Stimulated activated naive CD8-positive, alpha-beta T cell treated with anti-CD3 and anti-CD28 coated beads, Interleukin-15, amount 100 ng/mL, for 72 hours (primary cell): Measurements from ENCODE around the gene KLHL29.
A peak's percentile ranks its signal among the peaks of the same experiment; 100 is the strongest.

Experiments
- ATAC-seq: fragments of 150-1000 bp; cut with Tn5 transposase; 2 replicates; pipeline ENCODE4 v1.10.0; 2021; ENCODE audit warnings: mild to moderate bottlenecking, moderate library complexity
- DNase-seq, 2 donors: peaks; one replicate each; pipeline ENCODE4 v3.0.0; 2021 to 2022
- H3K27ac Mint-ChIP-seq, 2 donors: one replicate each; pipeline ENCODE4 v1.8.0; 2022; ENCODE audit warnings: mild to moderate bottlenecking in 2 of 2, mixed read lengths in 2 of 2, moderate library complexity in 2 of 2
- H3K27me3 Mint-ChIP-seq: one replicate; pipeline ENCODE4 v1.8.0; 2022; ENCODE audit warnings: mixed read lengths
- H3K4me1 Mint-ChIP-seq: one replicate; pipeline ENCODE4 v1.8.0; 2022; ENCODE audit warnings: mild to moderate bottlenecking, mixed read lengths
- H3K4me3 Mint-ChIP-seq, 2 donors: one replicate each; pipeline ENCODE4 v1.8.0; 2022; ENCODE audit warnings: mild to moderate bottlenecking in 2 of 2, mixed read lengths in 2 of 2, moderate library complexity in 1 of 2
- H3K9me3 Mint-ChIP-seq, 2 donors: one replicate each; pipeline ENCODE4 v1.8.0; 2022; ENCODE audit warnings: mixed read lengths in 2 of 2

The KLHL29 gene

GRCh38 chr2:23621616-23622015, 236.6 kb downstream of the KLHL29 start:
- ATAC-seq (no peak), DNase-seq (no peak)
- Mint-ChIP-seq H3K4me1 (no peaks in the 10 kb centered on the region), H3K9me3 (peaks cover 13 to 22% of the 10 kb centered on the region in 2 donors), H3K27me3 (no peaks in the 10 kb centered on the region), H3K4me3 (no peak overlapping the region), H3K27ac (no peak overlapping the region)

- H3K27ac Mint-ChIP-seq, result no peak overlapping the region
- H3K27me3 Mint-ChIP-seq, result no peaks in the 10 kb centered on the region
- ATAC-seq (no peak), DNase-seq (no peak)
- no peak overlapping the region for H3K4me3 Mint-ChIP-seq
- no peaks in the 10 kb centered on the region for H3K4me1 Mint-ChIP-seq
- peaks cover 13 to 22% of the 10 kb centered on the region in 2 donors for H3K9me3 Mint-ChIP-seq
Measured at GRCh38 chr2:23622466-23622865, 237.5 kb downstream of the KLHL29 start.

- Mint-ChIP-seq H3K27me3 (no peaks in the 10 kb centered on the region), H3K4me3 (no peak overlapping the region), H3K4me1 (no peaks in the 10 kb centered on the region), H3K27ac (peak overlapping the region in 1 of 2 donors; percentile 22), H3K9me3 (peaks cover 13 to 22% of the 10 kb centered on the region in 2 donors)
- DNase-seq (no peak), ATAC-seq (no peak)
Measured at GRCh38 chr2:23622966-23623675, 238.1 kb downstream of the KLHL29 start.

- H3K27ac Mint-ChIP-seq, result no peak overlapping the region
Measured at GRCh38 chr2:23624378-23624777, 239.4 kb downstream of the KLHL29 start.

GRCh38 chr2:23624915-23625314, 239.9 kb downstream of the KLHL29 start:
- DNase-seq (no peak), ATAC-seq (no peak)
- Mint-ChIP-seq H3K4me3 (no peak overlapping the region), H3K4me1 (peaks cover 5% of the 10 kb centered on the region), H3K27me3 (no peaks in the 10 kb centered on the region), H3K27ac (no peak overlapping the region), H3K9me3 (peaks cover 13 to 22% of the 10 kb centered on the region in 2 donors)

More at GRCh38 chr2:23624378-23624777, 239.4 kb downstream of the KLHL29 start:
- ATAC-seq (no peak), DNase-seq (peak in 1 of 2 donors; percentile 16)
- H3K27me3 Mint-ChIP-seq, result no peaks in the 10 kb centered on the region
- peaks cover 5% of the 10 kb centered on the region for H3K4me1 Mint-ChIP-seq
- no peak overlapping the region for H3K4me3 Mint-ChIP-seq
- H3K9me3 Mint-ChIP-seq, result peaks cover 13 to 22% of the 10 kb centered on the region in 2 donors

GRCh38 chr2:23625726-23626125, 240.7 kb downstream of the KLHL29 start:
- Mint-ChIP-seq H3K9me3 (peaks cover 13 to 22% of the 10 kb centered on the region in 2 donors), H3K4me3 (no peak overlapping the region), H3K27me3 (no peaks in the 10 kb centered on the region), H3K27ac (no peak overlapping the region), H3K4me1 (peaks cover 5% of the 10 kb centered on the region)
- ATAC-seq (no peak), DNase-seq (no peak)

GRCh38 chr2:23626701-23627230, 241.8 kb downstream of the KLHL29 start:
- peaks cover 5% of the 10 kb centered on the region for H3K4me1 Mint-ChIP-seq
- peak overlapping the region in 1 of 2 donors; percentile 77 for H3K27ac Mint-ChIP-seq
- H3K4me3 Mint-ChIP-seq, result no peak overlapping the region
- H3K27me3 Mint-ChIP-seq, result no peaks in the 10 kb centered on the region
- peaks cover 13 to 22% of the 10 kb centered on the region in 2 donors for H3K9me3 Mint-ChIP-seq
- ATAC-seq (peak; percentile 43), DNase-seq (no peak)

- ATAC-seq (peak; percentile 11), DNase-seq (no peak)
- Mint-ChIP-seq H3K27ac (peak overlapping the region in 1 of 2 donors; percentile 77), H3K27me3 (no peaks in the 10 kb centered on the region), H3K9me3 (peaks cover 13 to 22% of the 10 kb centered on the region in 2 donors), H3K4me1 (peaks cover 5% of the 10 kb centered on the region), H3K4me3 (no peak overlapping the region)
Measured at GRCh38 chr2:23627236-23628009, 242.4 kb downstream of the KLHL29 start.

GRCh38 chr2:23628926-23629771, 244.2 kb downstream of the KLHL29 start:
- Mint-ChIP-seq H3K27ac (peak overlapping the region in 1 of 2 donors; percentile 42), H3K4me1 (peaks cover 5% of the 10 kb centered on the region), H3K4me3 (no peak overlapping the region), H3K9me3 (peaks cover 4 to 6% of the 10 kb centered on the region in 2 donors), H3K27me3 (no peaks in the 10 kb centered on the region)
- no peak for DNase-seq
- no peak for ATAC-seq

GRCh38 chr2:23629772-23630480, 244.9 kb downstream of the KLHL29 start:
- Mint-ChIP-seq H3K27me3 (no peaks in the 10 kb centered on the region), H3K4me1 (peaks cover 5% of the 10 kb centered on the region), H3K4me3 (no peak overlapping the region), H3K9me3 (no peaks in the 10 kb centered on the region), H3K27ac (peak overlapping the region in 1 of 2 donors; percentile 3)
- no peak for ATAC-seq
- no peak for DNase-seq

- Mint-ChIP-seq H3K9me3 (no peaks in the 10 kb centered on the region), H3K4me1 (peaks cover 5% of the 10 kb centered on the region), H3K27me3 (no peaks in the 10 kb centered on the region), H3K27ac (no peak overlapping the region), H3K4me3 (no peak overlapping the region)
- DNase-seq (no peak), ATAC-seq (no peak)
Measured at GRCh38 chr2:23630961-23631360, 246.0 kb downstream of the KLHL29 start.

GRCh38 chr2:23631389-23631788, 246.4 kb downstream of the KLHL29 start:
- Mint-ChIP-seq H3K27me3 (no peaks in the 10 kb centered on the region), H3K27ac (no peak overlapping the region), H3K4me1 (peaks cover 5% of the 10 kb centered on the region), H3K4me3 (no peak overlapping the region), H3K9me3 (no peaks in the 10 kb centered on the region)
- no peak for DNase-seq
- ATAC-seq, result no peak

- H3K9me3 Mint-ChIP-seq, result no peaks in the 10 kb centered on the region
- H3K4me3 Mint-ChIP-seq, result no peak overlapping the region
- no peak overlapping the region for H3K27ac Mint-ChIP-seq
- no peak for ATAC-seq
- H3K27me3 Mint-ChIP-seq, result no peaks in the 10 kb centered on the region
- peaks cover 5% of the 10 kb centered on the region for H3K4me1 Mint-ChIP-seq
- DNase-seq, result no peak
Measured at GRCh38 chr2:23632386-23632785, 247.4 kb downstream of the KLHL29 start.

- ATAC-seq (no peak), DNase-seq (no peak)
- Mint-ChIP-seq H3K27ac (no peak overlapping the region), H3K4me3 (no peak overlapping the region), H3K27me3 (no peaks in the 10 kb centered on the region), H3K9me3 (no peaks in the 10 kb centered on the region), H3K4me1 (peaks cover 5% of the 10 kb centered on the region)
Measured at GRCh38 chr2:23632831-23633395, 247.9 kb downstream of the KLHL29 start.
